HEK293T (cell line): Measurements from ENCODE around the gene PAK1IP1.

ENCODE experiments used
- CTCF ChIA-PET: fragments of 350-600 bp; formaldehyde crosslinking; extraction: SDS; loops from one replicate; lab custom pipeline; 2021; ENCODE audit warnings: antibody characterized with exemption, inconsistent platforms; lab: Yijun Ruan, JAX
- POLR2A ChIA-PET: fragments of 350-600 bp; formaldehyde crosslinking; extraction: SDS; loops from one replicate; lab custom pipeline; 2020; ENCODE audit warnings: antibody characterized with exemption, inconsistent platforms; lab: Yijun Ruan, JAX
- DNase-seq: peaks from one replicate; pipeline ENCODE4 v3.0.0; 2012; ENCODE audit warnings: mixed read lengths; ENCODE audit errors: extremely low spot score
- ARNT ChIP-seq: fragments of 450-650 bp; IDR thresholded peaks from 2 replicates; pipeline ENCODE4 v1.6.1; 2017; ENCODE audit warnings: mild to moderate bottlenecking
- BHLHE40 ChIP-seq: fragments of 450-650 bp; IDR thresholded peaks from 2 replicates; pipeline ENCODE4 v1.6.1; 2016; ENCODE audit warnings: mild to moderate bottlenecking, moderate library complexity, borderline replicate concordance
- CTBP1 ChIP-seq: fragments of 450-650 bp; IDR thresholded peaks from 2 replicates; pipeline ENCODE4 v1.6.1; 2016; ENCODE audit warnings: borderline replicate concordance
- ELF4 ChIP-seq: fragments of 450-650 bp; IDR thresholded peaks from 2 replicates; pipeline ENCODE4 v1.6.1; 2017; ENCODE audit warnings: antibody characterized with exemption
- FOXA1 ChIP-seq: fragments of 450-650 bp; IDR thresholded peaks from 2 replicates; pipeline ENCODE4 v1.6.1; 2016; ENCODE audit warnings: mild to moderate bottlenecking
- FOXK2 ChIP-seq: fragments of 450-650 bp; IDR thresholded peaks from 2 replicates; pipeline ENCODE4 v1.6.1; 2016; ENCODE audit warnings: mild to moderate bottlenecking
- FOXM1 ChIP-seq: fragments of 450-650 bp; IDR thresholded peaks from 2 replicates; pipeline ENCODE4 v1.6.1; 2017; ENCODE audit warnings: mild to moderate bottlenecking, borderline replicate concordance
- HDGF ChIP-seq: fragments of 450-650 bp; IDR thresholded peaks from 2 replicates; pipeline ENCODE4 v1.6.1; 2017; ENCODE audit warnings: antibody characterized with exemption, borderline replicate concordance
- L3MBTL2 ChIP-seq: fragments of 450-650 bp; conservative IDR thresholded peaks from 2 replicates; pipeline ENCODE4 v1.6.1; 2016; ENCODE audit warnings: mild to moderate bottlenecking
- LEF1 ChIP-seq: fragments of 450-650 bp; IDR thresholded peaks from 2 replicates; pipeline ENCODE4 v1.6.1; 2017; ENCODE audit warnings: mild to moderate bottlenecking, borderline replicate concordance
- NFRKB ChIP-seq: fragments of 450-650 bp; IDR thresholded peaks from 2 replicates; pipeline ENCODE4 v1.6.1; 2016; ENCODE audit warnings: mild to moderate bottlenecking, moderate library complexity
- SP1 ChIP-seq: fragments of 450-650 bp; IDR thresholded peaks from 2 replicates; pipeline ENCODE4 v1.6.1; 2017
- SUZ12 ChIP-seq: fragments of 450-650 bp; IDR thresholded peaks from 2 replicates; pipeline ENCODE4 v1.6.1; 2016; ENCODE audit warnings: mild to moderate bottlenecking
- TARDBP ChIP-seq: fragments of 450-650 bp; IDR thresholded peaks from 2 replicates; pipeline ENCODE4 v1.6.1; 2016
- ZNF384 ChIP-seq: fragments of 450-650 bp; IDR thresholded peaks from 2 replicates; pipeline ENCODE4 v1.6.1; 2016
- TF ChIP-seq, protein P1 (sequence below): fragments of 450-650 bp; IDR thresholded peaks from 2 replicates; pipeline ENCODE4 v1.6.1; 2016

The PAK1IP1 gene

GRCh38 chr6:10682355-10682988, 12.3 kb upstream of the PAK1IP1 start:
- POLR2A ChIA-PET = no interaction called here
- DNase-seq = no peak
- TF ChIP-seq CTBP1 (no peak), FOXM1 (no peak), ELF4 (no peak), SUZ12 (no peak), L3MBTL2 (no peak), LEF1 (no peak), TARDBP (no peak), BHLHE40 (no peak), NFRKB (no peak), FOXK2 (no peak), ARNT (no peak), ZNF384 (no peak)
- TF ChIP-seq, protein P1, sequence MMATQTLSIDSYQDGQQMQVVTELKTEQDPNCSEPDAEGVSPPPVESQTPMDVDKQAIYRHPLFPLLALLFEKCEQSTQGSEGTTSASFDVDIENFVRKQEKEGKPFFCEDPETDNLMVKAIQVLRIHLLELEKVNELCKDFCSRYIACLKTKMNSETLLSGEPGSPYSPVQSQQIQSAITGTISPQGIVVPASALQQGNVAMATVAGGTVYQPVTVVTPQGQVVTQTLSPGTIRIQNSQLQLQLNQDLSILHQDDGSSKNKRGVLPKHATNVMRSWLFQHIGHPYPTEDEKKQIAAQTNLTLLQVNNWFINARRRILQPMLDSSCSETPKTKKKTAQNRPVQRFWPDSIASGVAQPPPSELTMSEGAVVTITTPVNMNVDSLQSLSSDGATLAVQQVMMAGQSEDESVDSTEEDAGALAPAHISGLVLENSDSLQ = no peak
- CTCF ChIA-PET = no interaction called here

GRCh38 chr6:10684618-10685017, 10.2 kb upstream of the PAK1IP1 start:
- no peak for TF ChIP-seq ARNT
- no peak for TF ChIP-seq SP1
- no peak for TF ChIP-seq FOXA1
- no peak for TF ChIP-seq NFRKB
- no peak for TF ChIP-seq BHLHE40
- TF ChIP-seq FOXK2 = no peak
- TF ChIP-seq TARDBP = no peak
- no peak for TF ChIP-seq FOXM1
- ChIA-PET CTCF (no interaction called here), POLR2A (no interaction called here)
- no peak for DNase-seq

GRCh38 chr6:10685092-10685915, 9.5 kb upstream of the PAK1IP1 start:
- ChIA-PET POLR2A (interaction anchor here (1.6 to 2.0 kb wide), 2 partner anchors 9 to 38 kb away, joined by 3 to 6 read pairs; partner anchors contain the start of genes C6orf52, PAK1IP1 and TMEM14C), CTCF (no interaction called here)
- no peak for TF ChIP-seq HDGF
- TF ChIP-seq BHLHE40 = no peak
- no peak for TF ChIP-seq SP1
- TF ChIP-seq FOXA1 = no peak
- TF ChIP-seq FOXM1 = no peak
- TF ChIP-seq TARDBP = no peak
- TF ChIP-seq L3MBTL2 = no peak
- no peak for TF ChIP-seq FOXK2
- TF ChIP-seq, protein P1 = no peak
- no peak for TF ChIP-seq ELF4
- TF ChIP-seq LEF1 = no peak
- no peak for TF ChIP-seq ARNT
- no peak for TF ChIP-seq SUZ12
- no peak for TF ChIP-seq NFRKB
- TF ChIP-seq ZNF384 = no peak
- TF ChIP-seq CTBP1 = no peak
- DNase-seq = no peak

GRCh38 chr6:10686901-10687300, 7.9 kb upstream of the PAK1IP1 start:
- no peak for DNase-seq
- POLR2A ChIA-PET = interaction anchor here (0.5 to 2.0 kb wide), 2 partner anchors 8 to 164 kb away, joined by 3 to 6 read pairs; partner anchors contain the start of genes C6orf52 and PAK1IP1
- TF ChIP-seq ZNF384 (no peak), ARNT (no peak), SP1 (no peak)

GRCh38 chr6:10687582-10687981, 7.2 kb upstream of the PAK1IP1 start:
- TF ChIP-seq LEF1 (no peak), TARDBP (no peak), HDGF (no peak), ARNT (no peak), FOXK2 (no peak), FOXM1 (no peak)
- DNase-seq = no peak
- ChIA-PET CTCF (interaction anchor here (0.7 to 1.0 kb wide), 2 partner anchors 115 to 250 kb away, joined by 3 read pairs; no protein-coding TSS in a partner anchor), POLR2A (no interaction called here)

More at GRCh38 chr6:10686901-10687300, 7.9 kb upstream of the PAK1IP1 start:
- CTCF ChIA-PET = interaction anchor here (0.7 to 1.0 kb wide), 2 partner anchors 114 to 250 kb away, joined by 3 read pairs; no protein-coding TSS in a partner anchor

GRCh38 chr6:10690651-10691445, 3.9 kb upstream of the PAK1IP1 start:
- TF ChIP-seq FOXA1 = no peak
- TF ChIP-seq TARDBP = no peak
- TF ChIP-seq L3MBTL2 = no peak
- TF ChIP-seq BHLHE40 = no peak
- TF ChIP-seq ZNF384 = no peak
- no peak for TF ChIP-seq ARNT
- TF ChIP-seq NFRKB = no peak
- TF ChIP-seq SUZ12 = no peak
- TF ChIP-seq HDGF = no peak
- TF ChIP-seq FOXK2 = no peak
- TF ChIP-seq CTBP1 = no peak
- no peak for TF ChIP-seq FOXM1
- TF ChIP-seq LEF1 = no peak
- TF ChIP-seq, protein P1 = no peak
- no peak for TF ChIP-seq SP1
- POLR2A ChIA-PET = interaction anchor here (0.9 kb wide), 1 partner anchor 32 kb away, joined by 5 read pairs; the partner anchor contains the start of gene TMEM14C
- no peak for DNase-seq
- CTCF ChIA-PET = no interaction called here
